Activated naive CD4-positive, alpha-beta T cell treated with anti-CD3 and anti-CD28 coated beads, Interleukin-2, amount 50 U/mL, for 72 hours (primary cell): ENCODE data around the gene NHLRC4. TPM values are rescaled to one million over a fixed set of nuclear protein-coding genes. Genes with fewer than 3 reads are reported as not detected.
"Not testable (repeated sequence)": the region's sequence is repeated elsewhere in the genome, so short reads cannot be mapped to it uniquely, and the experiment has no call there.

Experiments used
- ATAC-seq, 2 donors: fragments of 150-1000 bp; cut with Tn5 transposase; 2 replicates each; pipeline ENCODE4 v1.10.0; 2021; ENCODE audit warnings: mild to moderate bottlenecking in 2 of 2, moderate library complexity in 2 of 2
- DNase-seq, 2 donors: peaks; one replicate each; pipeline ENCODE4 v3.0.0; 2021 to 2022; ENCODE audit warnings: low spot score in 2 of 2
- H3K27ac Mint-ChIP-seq, 2 donors: one replicate each; pipeline ENCODE4 v1.8.0; 2022; ENCODE audit warnings: mild to moderate bottlenecking in 2 of 2, mixed read lengths in 2 of 2
- H3K36me3 Mint-ChIP-seq, 2 donors: one replicate each; pipeline ENCODE4 v1.8.0; 2022; ENCODE audit warnings: mixed read lengths in 2 of 2
- H3K9me3 Mint-ChIP-seq, 2 donors: one replicate each; pipeline ENCODE4 v1.8.0; 2022; ENCODE audit warnings: mixed read lengths in 2 of 2
- total RNA-seq, 2 donors: library from RNA; stranded (reverse); gene quantifications; one replicate each; pipeline ENCODE4 v1.2.3, GENCODE V29; 2022

Gene NHLRC4
- total RNA-seq, 2 donors from 2014 or later, result 0.59 to 1.8 TPM

GRCh38 chr16:593406-593805 is 26.6 kb downstream of the NHLRC4 start:
- Mint-ChIP-seq H3K9me3 (no peaks in the 10 kb centered on the region), H3K27ac (peak overlapping the region in 1 of 2 donors; percentile 2), H3K36me3 (peaks cover 3 to 11% of the 10 kb centered on the region in 2 donors)
- ATAC-seq (no peak), DNase-seq (no peak)

GRCh38 chr16:593807-594206 is 27.0 kb downstream of the NHLRC4 start:
- no peaks in the 10 kb centered on the region for H3K9me3 Mint-ChIP-seq
- DNase-seq, result no peak
- no peak for ATAC-seq
- H3K27ac Mint-ChIP-seq, result peak overlapping the region in 1 of 2 donors; percentile 2
- H3K36me3 Mint-ChIP-seq, result peaks cover 0 to 8% of the 10 kb centered on the region in 2 donors

- ATAC-seq, result no peak
- no peak for DNase-seq
- H3K36me3 Mint-ChIP-seq, result peaks cover 0 to 8% of the 10 kb centered on the region in 2 donors
- H3K27ac Mint-ChIP-seq, result no peak overlapping the region
- H3K9me3 Mint-ChIP-seq, result no peaks in the 10 kb centered on the region
Measured at GRCh38 chr16:595094-595528, 28.3 kb downstream of the NHLRC4 start.

- Mint-ChIP-seq H3K27ac (peak overlapping the region; percentile 28 to 94), H3K9me3 (no peaks in the 10 kb centered on the region), H3K36me3 (peaks cover 0 to 1% of the 10 kb centered on the region in 2 donors)
- ATAC-seq, result no peak
- DNase-seq, result no peak
Measured at GRCh38 chr16:595942-596735, 29.3 kb downstream of the NHLRC4 start.

GRCh38 chr16:596736-597060 is 29.9 kb downstream of the NHLRC4 start:
- no peaks in the 10 kb centered on the region for H3K36me3 Mint-ChIP-seq
- ATAC-seq, result no peak
- no peaks in the 10 kb centered on the region for H3K9me3 Mint-ChIP-seq
- no peak for DNase-seq
- H3K27ac Mint-ChIP-seq, result peak overlapping the region; percentile 28 to 87

- DNase-seq, H3K36me3 Mint-ChIP-seq, H3K9me3 Mint-ChIP-seq, H3K27ac Mint-ChIP-seq, ATAC-seq: not testable (repeated sequence)
Measured at GRCh38 chr16:597655-598054, 30.9 kb downstream of the NHLRC4 start.

- Mint-ChIP-seq H3K9me3 (no peaks in the 10 kb centered on the region), H3K36me3 (no peaks in the 10 kb centered on the region), H3K27ac (no peak overlapping the region)
- ATAC-seq, result no peak
- DNase-seq, result no peak
Measured at GRCh38 chr16:598823-599739, 32.3 kb downstream of the NHLRC4 start.

- Mint-ChIP-seq H3K9me3 (no peaks in the 10 kb centered on the region), H3K36me3 (no peaks in the 10 kb centered on the region), H3K27ac (peak overlapping the region in 1 of 2 donors; percentile 77)
- ATAC-seq (peak in 1 of 2 donors; percentile 60), DNase-seq (no peak)
Measured at GRCh38 chr16:600781-601180, 34.0 kb downstream of the NHLRC4 start.

- DNase-seq (no peak), ATAC-seq (no peak)
- Mint-ChIP-seq H3K9me3 (no peaks in the 10 kb centered on the region), H3K36me3 (no peaks in the 10 kb centered on the region), H3K27ac (no peak overlapping the region)
Measured at GRCh38 chr16:603933-604332, 37.1 kb downstream of the NHLRC4 start.

- Mint-ChIP-seq H3K27ac (no peak overlapping the region), H3K36me3 (no peaks in the 10 kb centered on the region), H3K9me3 (no peaks in the 10 kb centered on the region)
- DNase-seq, result no peak
- ATAC-seq, result no peak
Measured at GRCh38 chr16:606656-607307, 40.0 kb downstream of the NHLRC4 start.

GRCh38 chr16:608019-608418 is 41.2 kb downstream of the NHLRC4 start:
- ATAC-seq (peak; percentile 91 to 97), DNase-seq (peak; percentile 32 to 80)
- H3K27ac Mint-ChIP-seq, result peak overlapping the region; percentile 9 to 69
- H3K9me3 Mint-ChIP-seq, result no peaks in the 10 kb centered on the region
- H3K36me3 Mint-ChIP-seq, result no peaks in the 10 kb centered on the region

GRCh38 chr16:609316-609715 is 42.5 kb downstream of the NHLRC4 start:
- DNase-seq, result no peak

GRCh38 chr16:609984-610383 is 43.2 kb downstream of the NHLRC4 start:
- Mint-ChIP-seq H3K27ac (peak overlapping the region in 1 of 2 donors; percentile 35), H3K9me3 (no peaks in the 10 kb centered on the region), H3K36me3 (no peaks in the 10 kb centered on the region)
- DNase-seq (no peak), ATAC-seq (no peak)

More at GRCh38 chr16:609316-609715, 42.5 kb downstream of the NHLRC4 start:
- no peak for ATAC-seq
- Mint-ChIP-seq H3K9me3 (no peaks in the 10 kb centered on the region), H3K27ac (peak overlapping the region in 1 of 2 donors; percentile 69), H3K36me3 (no peaks in the 10 kb centered on the region)

- ATAC-seq, result peak; percentile 28 to 69
- Mint-ChIP-seq H3K36me3 (no peaks in the 10 kb centered on the region), H3K9me3 (no peaks in the 10 kb centered on the region), H3K27ac (peak overlapping the region; percentile 29 to 35)
- peak; percentile 66 to 74 for DNase-seq
Measured at GRCh38 chr16:610513-611381, 43.9 kb downstream of the NHLRC4 start.

- Mint-ChIP-seq H3K9me3 (no peaks in the 10 kb centered on the region), H3K36me3 (no peaks in the 10 kb centered on the region), H3K27ac (peak overlapping the region in 1 of 2 donors; percentile 23)
- no peak for ATAC-seq
- DNase-seq, result no peak
Measured at GRCh38 chr16:615122-615521, 48.3 kb downstream of the NHLRC4 start.
